GM19468 (cell line): ENCODE results near the gene ZBTB8A.
"Not testable (repeated sequence)": the region's sequence is repeated elsewhere in the genome, so short reads cannot be mapped to it uniquely, and the experiment has no call there.

Experiments used
- ATAC-seq: cut with Tn5 transposase; IDR thresholded peaks from one replicate; pipeline ENCODE4 v1.9.1; 2021; ENCODE audit warnings: mild to moderate bottlenecking, moderate library complexity, moderate number of reproducible peaks; ENCODE audit not compliant: unreplicated experiment; ENCODE audit errors: extremely low read depth

ZBTB8A gene

GRCh38 chr1:32538887-32539583 lies at the start of gene ZBTB8A:
TSS of gene ZBTB8A (plus strand) at chr1:32539427. CDS start at chr1:32592932, 53,505 bp downstream.
- ATAC-seq, result no peak

GRCh38 chr1:32489774-32490454 lies 49.3 kb upstream of the ZBTB8A start:
- no peak for ATAC-seq

GRCh38 chr1:32491386-32491785 lies 47.8 kb upstream of the ZBTB8A start:
- ATAC-seq, result no peak

- ATAC-seq, result no peak
These were observed 45.0 kb upstream of the ZBTB8A start for GRCh38 chr1:32494196-32494595.

GRCh38 chr1:32494711-32495337 lies 44.4 kb upstream of the ZBTB8A start:
- no peak for ATAC-seq

GRCh38 chr1:32496127-32496526 lies 43.1 kb upstream of the ZBTB8A start:
- no peak for ATAC-seq

- ATAC-seq, result no peak
These were observed 40.5 kb upstream of the ZBTB8A start for GRCh38 chr1:32498751-32499150.

- no peak for ATAC-seq
These were observed 38.6 kb upstream of the ZBTB8A start for GRCh38 chr1:32500387-32501209.

GRCh38 chr1:32501865-32502264 lies 37.4 kb upstream of the ZBTB8A start:
- no peak for ATAC-seq

- no peak for ATAC-seq
These were observed 36.1 kb upstream of the ZBTB8A start for GRCh38 chr1:32503153-32503552.

GRCh38 chr1:32507021-32507420 lies 32.2 kb upstream of the ZBTB8A start:
- no peak for ATAC-seq

- ATAC-seq, result no peak
These were observed 30.5 kb upstream of the ZBTB8A start for GRCh38 chr1:32508761-32509160.

- no peak for ATAC-seq
These were observed 29.3 kb upstream of the ZBTB8A start for GRCh38 chr1:32509939-32510338.

GRCh38 chr1:32516402-32516801 lies 22.8 kb upstream of the ZBTB8A start:
- ATAC-seq, result no peak

- no peak for ATAC-seq
These were observed 20.3 kb upstream of the ZBTB8A start for GRCh38 chr1:32518976-32519375.

GRCh38 chr1:32521165-32521564 lies 18.1 kb upstream of the ZBTB8A start:
- no peak for ATAC-seq

- no peak for ATAC-seq
These were observed 14.2 kb upstream of the ZBTB8A start for GRCh38 chr1:32525053-32525452.

- no peak for ATAC-seq
These were observed 13.4 kb upstream of the ZBTB8A start for GRCh38 chr1:32525661-32526444.

GRCh38 chr1:32528550-32528949 lies 10.7 kb upstream of the ZBTB8A start:
- not testable (repeated sequence) for ATAC-seq
